MG63 (cell line): ENCODE data around the gene SKP2. TPM values are rescaled to one million over a fixed set of nuclear protein-coding genes. Genes with fewer than 3 reads are reported as not detected.

Experiments used
- DNase-seq: peaks from one replicate; pipeline ENCODE4 v3.0.0-alpha.2; 2020
- H3K27me3 ChIP-seq: fragments of 250-450 bp; sonication (Bioruptor Pico); 2 replicates; pipeline ENCODE4 v1.5.1; 2020; ENCODE audit warnings: mild to moderate bottlenecking, moderate library complexity
- H3K36me3 ChIP-seq: fragments of 250-450 bp; sonication (Bioruptor Pico); 2 replicates; pipeline ENCODE4 v1.5.1; 2020; ENCODE audit warnings: mild to moderate bottlenecking, moderate library complexity
- H3K4me3 ChIP-seq: fragments of 250-450 bp; sonication (Bioruptor Pico); 2 replicates; pipeline ENCODE4 v1.5.1; 2020; ENCODE audit warnings: mild to moderate bottlenecking, moderate library complexity
- H3K9me3 ChIP-seq: fragments of 250-450 bp; sonication (Bioruptor Pico); 2 replicates; pipeline ENCODE4 v1.5.1; 2020; ENCODE audit warnings: mild to moderate bottlenecking, moderate library complexity
- total RNA-seq: library from RNA; depleted of rRNA; stranded (reverse); fragments of >200 nt; shearing (Covaris generic); gene quantifications from 2 replicates; pipeline ENCODE4 v1.2.3, GENCODE V29; 2014; ENCODE audit warnings: low replicate concordance

SKP2 gene
- total RNA-seq, 1 experiment from 2014 or later, result 38.6 TPM

GRCh38 chr5:36152324-36153297, 700 bp downstream of the SKP2 start:
- Histone ChIP-seq H3K36me3 (peaks cover 50% of the 10 kb centered on the region), H3K9me3 (no peaks in the 10 kb centered on the region), H3K4me3 (peak overlapping the region; percentile 95), H3K27me3 (no peaks in the 10 kb centered on the region)
- no peak for DNase-seq

GRCh38 chr5:36153298-36153677, 1.4 kb downstream of the SKP2 start:
- H3K4me3 ChIP-seq, result peak overlapping the region; percentile 95
- DNase-seq, result no peak
- H3K27me3 ChIP-seq, result no peaks in the 10 kb centered on the region
- H3K9me3 ChIP-seq, result no peaks in the 10 kb centered on the region
- peaks cover 56% of the 10 kb centered on the region for H3K36me3 ChIP-seq

- Histone ChIP-seq H3K4me3 (peak overlapping the region; percentile 95), H3K27me3 (no peaks in the 10 kb centered on the region), H3K36me3 (peaks cover 61% of the 10 kb centered on the region), H3K9me3 (no peaks in the 10 kb centered on the region)
- no peak for DNase-seq
These were observed 1.8 kb downstream of the SKP2 start for GRCh38 chr5:36153726-36154125.

GRCh38 chr5:36155291-36155690, 3.4 kb downstream of the SKP2 start:
- Histone ChIP-seq H3K9me3 (no peaks in the 10 kb centered on the region), H3K4me3 (no peak overlapping the region), H3K36me3 (peaks cover 76% of the 10 kb centered on the region), H3K27me3 (no peaks in the 10 kb centered on the region)
- DNase-seq, result no peak

DNA sequence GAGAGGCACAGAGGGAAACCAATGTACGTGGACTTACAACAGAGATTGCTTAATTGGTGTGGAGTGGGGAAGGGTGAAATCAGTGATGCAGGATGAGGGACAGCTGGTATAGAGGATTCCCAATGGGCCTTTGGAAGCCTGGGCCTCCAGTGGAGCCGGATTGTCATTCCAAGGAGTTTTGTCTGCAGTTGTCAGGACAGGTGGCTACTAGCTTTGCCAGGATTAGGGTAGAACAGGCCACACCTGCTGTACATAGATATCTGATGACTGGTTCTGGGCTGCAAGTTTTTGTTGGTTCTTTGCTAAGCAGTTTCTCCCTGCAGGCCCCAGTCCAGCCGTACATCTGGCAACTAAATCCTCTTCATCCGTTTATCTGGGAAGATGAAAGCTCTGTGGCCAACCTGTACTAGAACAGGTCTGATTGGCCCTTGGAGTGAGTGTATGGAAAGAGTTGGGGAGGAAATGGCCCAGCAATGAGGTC, 4.2 kb downstream of the SKP2 start:
- Histone ChIP-seq H3K9me3 (no peaks in the 10 kb centered on the region), H3K36me3 (peaks cover 80% of the 10 kb centered on the region), H3K27me3 (no peaks in the 10 kb centered on the region), H3K4me3 (no peak overlapping the region)
- no peak for DNase-seq

DNA sequence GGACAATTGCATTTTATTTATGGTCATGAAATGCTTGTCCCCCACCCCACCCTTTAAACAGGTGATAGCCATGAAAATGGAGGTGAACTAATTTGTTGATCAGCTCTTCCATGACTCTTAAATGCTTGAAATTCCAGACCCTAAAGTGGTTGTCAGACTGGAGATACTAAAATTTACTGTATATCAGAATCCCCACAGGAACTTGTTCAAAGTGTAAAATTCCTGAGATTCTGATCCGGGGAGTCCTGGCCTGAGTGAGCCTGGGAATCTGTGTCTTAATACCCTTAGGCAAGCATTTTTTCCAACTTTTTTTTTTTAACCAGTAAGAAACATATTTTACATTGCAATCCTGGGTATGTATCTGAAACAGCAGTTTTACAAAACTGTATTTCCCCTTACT, 4.7 kb downstream of the SKP2 start:
- Histone ChIP-seq H3K9me3 (no peaks in the 10 kb centered on the region), H3K36me3 (peaks cover 84% of the 10 kb centered on the region)

GRCh38 chr5:36158144-36158543, 6.2 kb downstream of the SKP2 start:
- no peaks in the 10 kb centered on the region for H3K9me3 ChIP-seq
- H3K4me3 ChIP-seq, result no peak overlapping the region
- peaks cover 96% of the 10 kb centered on the region for H3K36me3 ChIP-seq
- no peaks in the 10 kb centered on the region for H3K27me3 ChIP-seq
- DNase-seq, result no peak

More for the DNA sequence above, 4.7 kb downstream of the SKP2 start:
- Histone ChIP-seq H3K4me3 (no peak overlapping the region), H3K27me3 (no peaks in the 10 kb centered on the region)
- DNase-seq, result no peak

DNA sequence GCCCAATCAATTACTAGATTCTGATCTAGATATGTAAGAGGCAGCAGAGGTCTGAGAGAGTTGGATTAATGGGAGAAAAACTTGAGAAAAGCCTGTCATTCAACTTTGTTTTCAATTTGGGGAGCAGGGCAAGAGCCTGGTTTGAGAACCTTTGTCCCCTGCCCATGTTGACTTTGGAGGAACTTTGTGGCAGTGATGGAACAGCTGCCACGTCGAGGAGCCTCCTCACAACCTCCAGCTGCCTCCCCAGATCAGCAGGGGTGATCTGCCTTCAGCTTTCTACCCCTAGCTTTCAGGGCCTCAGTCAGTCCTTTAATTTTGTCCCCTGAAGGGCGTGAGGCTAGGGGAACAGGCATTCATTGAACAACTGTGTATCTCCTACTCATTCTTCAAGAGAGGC, 8.7 kb downstream of the SKP2 start:
- no peaks in the 10 kb centered on the region for H3K9me3 ChIP-seq
- no peak overlapping the region for H3K4me3 ChIP-seq
- H3K36me3 ChIP-seq, result peaks cover 95% of the 10 kb centered on the region
- no peaks in the 10 kb centered on the region for H3K27me3 ChIP-seq
- no peak for DNase-seq

DNA sequence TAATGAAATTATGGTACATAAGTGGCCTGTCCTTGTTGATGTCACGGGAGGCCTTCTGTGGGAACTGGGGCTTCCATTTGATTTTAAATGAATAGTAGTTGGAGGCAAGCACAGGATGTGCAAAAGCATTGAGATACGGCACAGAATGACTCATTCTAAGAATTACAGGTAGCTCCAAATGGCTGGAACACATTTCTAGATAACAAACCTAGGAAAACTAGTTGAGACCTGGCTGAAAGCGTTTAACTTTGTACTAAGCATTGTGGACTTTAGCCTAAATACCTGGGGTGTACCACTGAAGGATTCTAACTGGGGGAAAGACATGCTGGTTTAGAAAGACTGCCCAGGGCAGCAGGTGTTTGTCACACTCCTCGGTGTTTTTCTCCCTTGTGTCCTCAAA, 9.4 kb downstream of the SKP2 start:
- no peaks in the 10 kb centered on the region for H3K27me3 ChIP-seq
- H3K9me3 ChIP-seq, result no peaks in the 10 kb centered on the region
- no peak for DNase-seq
- H3K4me3 ChIP-seq, result no peak overlapping the region
- peaks cover 95% of the 10 kb centered on the region for H3K36me3 ChIP-seq

- no peaks in the 10 kb centered on the region for H3K9me3 ChIP-seq
- no peak for DNase-seq
- peaks cover 96% of the 10 kb centered on the region for H3K36me3 ChIP-seq
- no peaks in the 10 kb centered on the region for H3K27me3 ChIP-seq
- H3K4me3 ChIP-seq, result no peak overlapping the region
These were observed 11.0 kb downstream of the SKP2 start for GRCh38 chr5:36162810-36163486.

GRCh38 chr5:36164461-36164860, 12.6 kb downstream of the SKP2 start:
- peaks cover 92% of the 10 kb centered on the region for H3K36me3 ChIP-seq
- DNase-seq, result no peak
- no peak overlapping the region for H3K4me3 ChIP-seq
- no peaks in the 10 kb centered on the region for H3K27me3 ChIP-seq
- H3K9me3 ChIP-seq, result no peaks in the 10 kb centered on the region

DNA sequence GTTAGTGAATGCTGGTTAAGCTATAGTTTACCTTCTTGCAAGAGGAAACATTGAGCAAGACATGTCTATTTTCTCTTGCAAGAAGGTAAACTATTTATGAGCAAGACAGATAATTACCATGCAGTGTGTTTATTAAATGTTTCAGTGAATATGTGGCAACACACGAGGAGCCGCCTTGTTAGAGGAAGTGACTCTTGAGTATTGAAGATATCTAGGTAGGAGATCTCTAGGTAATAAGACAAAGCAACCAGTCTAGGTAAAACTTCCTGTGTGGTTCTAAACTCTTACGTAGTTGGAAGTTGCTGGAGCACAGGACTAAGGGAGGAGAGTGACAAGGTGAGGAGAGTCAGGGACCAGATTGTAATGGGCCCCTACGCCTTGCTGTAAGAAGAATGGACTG, 16.8 kb downstream of the SKP2 start:
- H3K27me3 ChIP-seq, result no peaks in the 10 kb centered on the region
- peaks cover 92% of the 10 kb centered on the region for H3K36me3 ChIP-seq
- no peaks in the 10 kb centered on the region for H3K9me3 ChIP-seq
- H3K4me3 ChIP-seq, result no peak overlapping the region
- DNase-seq, result no peak

DNA sequence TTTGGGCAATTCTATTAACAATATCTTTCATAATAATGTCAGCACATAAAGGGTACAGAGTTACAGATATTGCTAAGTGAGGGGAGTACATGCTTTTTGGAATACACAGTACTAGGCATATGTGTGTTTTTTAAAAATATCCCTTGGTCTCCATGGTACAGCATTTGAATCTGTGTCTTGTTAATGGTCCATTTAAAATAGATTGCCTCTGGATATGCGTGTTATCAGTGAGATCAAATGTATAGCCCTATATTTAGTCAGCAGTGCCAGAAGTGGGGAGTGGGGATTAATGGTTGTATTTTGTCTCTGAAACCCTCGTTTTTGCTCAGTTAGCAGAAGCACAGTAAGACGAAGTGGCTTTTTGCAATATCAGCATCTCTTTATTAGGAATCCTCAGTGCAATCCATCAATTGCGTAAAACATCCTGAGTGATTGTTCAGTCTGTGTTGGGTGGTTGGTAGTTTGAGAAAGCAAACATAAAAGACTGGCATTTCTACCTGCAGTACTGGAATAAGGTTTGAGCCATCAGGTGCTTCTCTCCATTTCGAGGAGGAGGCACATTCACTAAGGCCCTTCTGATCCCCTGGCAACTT, 19.0 kb downstream of the SKP2 start:
- Histone ChIP-seq H3K27me3 (no peaks in the 10 kb centered on the region), H3K9me3 (no peaks in the 10 kb centered on the region), H3K4me3 (no peak overlapping the region), H3K36me3 (peaks cover 87% of the 10 kb centered on the region)
- no peak for DNase-seq

GRCh38 chr5:36172599-36172998, 20.7 kb downstream of the SKP2 start:
- no peaks in the 10 kb centered on the region for H3K9me3 ChIP-seq
- no peak overlapping the region for H3K4me3 ChIP-seq
- DNase-seq, result no peak
- no peaks in the 10 kb centered on the region for H3K27me3 ChIP-seq
- H3K36me3 ChIP-seq, result peaks cover 75% of the 10 kb centered on the region

GRCh38 chr5:36173426-36173825, 21.5 kb downstream of the SKP2 start:
- Histone ChIP-seq H3K9me3 (no peaks in the 10 kb centered on the region), H3K27me3 (no peaks in the 10 kb centered on the region), H3K36me3 (peaks cover 77% of the 10 kb centered on the region), H3K4me3 (no peak overlapping the region)
- no peak for DNase-seq

DNA sequence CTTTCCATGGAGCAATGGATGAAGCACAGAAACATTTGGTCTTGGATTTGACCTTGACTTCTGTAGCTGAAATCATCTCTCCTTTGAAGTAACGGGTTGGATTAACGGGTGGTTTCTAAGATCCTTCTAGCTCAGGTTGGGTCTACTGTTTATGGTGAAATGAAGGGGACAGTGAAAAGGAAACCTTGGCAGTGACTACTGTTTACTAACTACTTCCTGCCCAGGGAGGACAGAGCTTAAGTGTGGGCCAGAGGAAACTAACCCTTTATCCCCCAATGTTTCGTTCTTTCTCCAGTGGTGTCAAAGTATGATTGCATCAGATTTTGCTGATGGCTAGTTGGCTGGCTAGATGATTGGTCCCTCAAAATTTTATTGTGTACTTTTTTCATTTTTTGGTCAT, 22.2 kb downstream of the SKP2 start:
- DNase-seq, result no peak
- Histone ChIP-seq H3K4me3 (no peak overlapping the region), H3K9me3 (no peaks in the 10 kb centered on the region), H3K27me3 (no peaks in the 10 kb centered on the region), H3K36me3 (peaks cover 77% of the 10 kb centered on the region)

DNA sequence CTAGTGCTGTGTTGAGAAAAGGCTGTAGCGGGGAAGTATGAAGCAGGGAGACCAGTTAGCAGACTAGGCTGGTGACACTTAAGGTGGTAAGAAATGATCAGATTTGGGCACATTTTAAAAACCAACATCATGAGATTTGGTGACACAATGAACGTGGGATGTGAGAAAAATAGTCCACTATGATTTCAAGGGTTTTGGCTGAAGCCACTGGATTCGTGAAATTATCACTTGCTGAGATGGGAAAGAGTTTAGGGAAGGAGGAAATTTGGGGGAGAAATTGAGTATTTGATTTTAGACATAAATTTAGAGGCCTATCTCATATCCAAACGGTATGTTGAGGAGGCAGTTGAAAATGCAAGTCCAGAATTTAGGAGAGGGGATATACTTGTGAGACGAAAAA, 23.1 kb downstream of the SKP2 start:
- DNase-seq, result no peak
- Histone ChIP-seq H3K9me3 (no peaks in the 10 kb centered on the region), H3K36me3 (peaks cover 72% of the 10 kb centered on the region), H3K27me3 (no peaks in the 10 kb centered on the region), H3K4me3 (no peak overlapping the region)
